CMK (cell line): ENCODE results near the gene GOLPH3.

Source experiments
- DNase-seq: peaks from one replicate; pipeline ENCODE4 v3.0.0-alpha.2; 2010; ENCODE audit warnings: low read depth

GOLPH3 gene

DNA sequence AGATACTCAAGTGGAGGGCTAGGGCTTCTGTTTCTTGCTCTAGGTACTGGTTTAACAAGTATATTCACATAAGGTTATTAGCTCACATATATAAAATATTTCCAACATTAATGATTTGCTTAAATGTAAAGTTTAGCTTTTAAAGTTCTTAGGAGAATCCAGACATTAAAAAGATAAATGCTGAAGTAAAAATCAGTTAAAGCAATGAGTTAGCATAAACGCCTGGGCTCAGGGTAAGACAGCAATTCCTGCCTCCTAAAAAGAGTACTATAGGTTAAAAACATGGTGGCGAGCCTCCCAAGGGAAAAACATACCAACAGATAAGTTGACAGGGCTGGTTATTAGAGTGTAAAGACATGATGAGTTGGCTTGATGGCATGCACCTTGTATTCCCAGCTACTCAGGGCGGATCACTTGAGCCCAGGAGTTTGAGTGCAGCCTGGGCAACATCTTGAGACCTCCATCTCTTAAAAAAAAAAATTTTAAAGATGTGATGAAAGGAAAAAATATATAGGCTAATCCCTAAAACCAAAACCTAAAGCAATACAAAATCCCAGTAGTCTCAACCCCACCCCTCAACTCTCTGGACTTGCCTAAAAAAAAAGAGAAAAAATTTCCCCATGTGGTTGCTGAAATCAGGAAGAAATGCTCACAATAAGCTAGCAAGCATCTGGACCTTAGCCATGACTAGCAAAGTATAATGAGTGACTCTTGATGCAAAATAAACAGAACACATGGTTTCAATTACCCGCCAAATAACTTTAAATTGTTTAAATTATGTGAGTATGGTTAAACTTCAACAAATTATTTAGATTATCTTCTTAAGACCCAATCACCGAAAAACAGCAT, 3.6 kb downstream of the GOLPH3 start:
- DNase-seq: no peak

DNA sequence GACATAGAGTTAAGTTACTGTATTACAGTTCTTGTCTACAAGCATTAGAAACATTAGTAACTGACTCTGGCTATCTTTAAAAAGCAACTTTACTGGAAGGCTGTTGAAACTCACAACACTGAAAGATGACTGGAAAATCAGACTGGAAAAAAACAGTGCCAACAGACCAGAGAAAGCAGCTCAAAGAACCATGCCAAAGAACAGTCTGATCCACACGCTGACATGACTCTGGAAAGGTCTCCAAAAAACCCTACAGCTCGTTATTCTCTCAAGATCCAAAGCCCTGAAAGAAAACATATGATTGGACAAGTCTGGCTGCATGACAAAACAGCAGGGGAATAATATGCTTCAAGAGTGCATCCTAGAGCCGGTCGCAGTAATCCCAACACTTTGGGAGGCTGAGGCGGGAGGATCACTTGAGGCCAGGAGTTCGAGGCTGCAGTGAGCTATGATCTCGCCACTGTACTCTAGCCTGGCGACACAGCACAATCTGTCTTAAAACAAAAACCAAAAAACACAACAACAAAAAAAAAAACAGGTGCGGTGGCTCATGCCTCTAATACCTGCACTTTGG, 5.6 kb downstream of the GOLPH3 start:
- DNase-seq: no peak

DNA sequence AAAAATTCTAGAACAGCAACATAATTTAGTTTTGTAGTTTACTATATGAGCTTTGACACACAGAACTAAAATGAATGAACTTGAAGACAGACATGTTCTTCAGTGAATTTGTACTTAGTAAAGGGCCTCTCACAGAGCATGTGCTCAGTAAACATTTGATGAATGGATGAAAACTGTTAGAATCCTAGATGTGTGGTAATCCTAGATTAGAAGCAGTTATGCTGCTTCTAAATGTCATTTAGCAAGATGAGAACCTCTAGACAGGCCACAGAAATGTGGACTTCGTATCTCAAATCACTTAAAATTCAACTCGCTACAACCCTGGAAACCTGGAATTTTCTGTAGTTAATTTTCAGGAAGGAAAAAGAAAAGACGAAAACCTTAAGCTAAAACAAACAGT, 8.5 kb downstream of the GOLPH3 start:
- DNase-seq: no peak

DNA sequence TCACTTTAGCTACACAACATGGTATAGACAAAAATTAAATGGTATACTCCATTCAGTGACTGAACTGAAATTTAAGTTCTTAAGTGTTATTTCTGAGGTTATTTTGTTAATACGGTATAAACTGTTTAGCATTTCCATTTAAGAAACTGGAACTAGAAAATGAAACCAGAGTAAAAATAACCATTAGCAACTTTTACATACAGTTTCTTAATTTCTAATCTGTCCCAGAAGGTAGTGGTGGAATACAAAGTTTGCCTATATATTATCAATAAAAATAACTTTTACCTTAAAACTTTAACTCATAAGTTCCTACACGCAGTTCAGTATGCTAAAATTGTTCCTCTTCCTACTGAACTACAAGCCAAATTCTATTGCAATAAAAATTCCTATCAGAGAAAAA, 10.3 kb downstream of the GOLPH3 start:
- no peak for DNase-seq

DNA sequence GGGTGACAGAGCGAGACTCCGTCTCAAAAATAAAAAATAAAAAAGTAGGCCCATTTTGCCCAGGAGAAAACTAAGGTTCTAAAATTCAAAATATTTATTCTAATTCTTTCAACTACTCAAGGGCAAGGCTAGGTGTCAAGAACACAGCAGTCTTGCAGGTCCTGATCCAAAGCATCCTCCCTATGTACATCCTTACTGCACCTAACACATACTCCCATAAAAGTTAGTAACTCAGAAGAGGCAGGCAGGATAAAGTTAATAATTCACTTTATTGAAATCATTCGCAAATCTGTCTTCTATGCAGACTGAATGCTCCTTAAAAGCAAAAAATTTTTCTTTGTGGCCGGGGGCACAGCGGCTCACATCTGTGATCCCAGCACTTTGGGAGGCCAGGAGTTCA, 11.1 kb downstream of the GOLPH3 start:
- no peak for DNase-seq

DNA sequence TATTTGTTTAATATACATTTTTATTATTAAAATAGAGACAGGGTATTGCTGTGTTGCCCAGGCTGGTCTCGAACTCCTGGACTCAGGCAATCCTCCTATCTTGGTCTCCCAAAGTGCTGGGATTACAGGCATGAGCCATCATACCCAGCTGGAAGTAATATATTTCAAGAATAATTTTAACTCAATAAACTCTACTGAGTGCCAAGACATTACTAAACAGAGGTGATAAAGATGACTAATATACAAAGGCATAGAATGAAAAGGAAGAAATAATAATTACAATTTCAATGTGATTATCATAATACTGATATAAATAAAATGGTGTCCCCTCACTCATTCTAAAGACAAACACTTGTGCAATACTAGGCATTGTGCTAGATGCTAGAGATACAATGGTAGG, 13.9 kb downstream of the GOLPH3 start:
- no peak for DNase-seq

DNA sequence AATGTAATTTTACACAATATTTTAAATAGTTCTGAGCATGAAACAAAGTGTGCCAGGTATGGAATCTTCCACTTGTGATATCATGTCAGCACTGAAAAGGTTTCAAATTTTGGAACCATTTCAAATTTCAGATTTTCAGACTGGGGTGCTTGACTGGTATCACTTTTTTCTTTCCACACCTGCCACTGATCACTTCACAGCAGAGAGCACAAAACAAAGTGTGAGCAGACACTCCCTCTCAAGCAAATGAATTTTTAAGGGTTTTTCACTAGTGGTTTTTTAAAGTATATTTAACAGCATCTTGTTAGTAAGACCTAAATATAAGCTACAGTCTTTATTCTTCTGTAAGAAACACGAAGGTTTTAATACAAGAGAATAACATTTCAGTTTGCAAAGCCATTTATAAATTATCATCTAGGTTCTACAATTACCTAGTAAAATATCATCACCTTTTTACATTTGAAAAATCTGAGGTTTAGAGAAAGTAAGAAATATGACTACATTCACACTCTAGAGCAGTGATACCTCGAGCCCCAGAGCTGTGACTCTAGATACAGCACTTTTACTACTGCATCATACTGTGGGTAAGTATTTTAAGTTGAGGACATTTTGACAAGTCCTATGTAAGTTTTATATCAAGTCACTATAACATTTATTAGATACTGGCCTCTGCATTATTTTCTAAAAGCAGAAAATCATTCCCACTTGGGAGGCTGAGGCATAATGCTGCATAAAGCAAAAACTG, 14.6 kb downstream of the GOLPH3 start:
- no peak for DNase-seq

DNA sequence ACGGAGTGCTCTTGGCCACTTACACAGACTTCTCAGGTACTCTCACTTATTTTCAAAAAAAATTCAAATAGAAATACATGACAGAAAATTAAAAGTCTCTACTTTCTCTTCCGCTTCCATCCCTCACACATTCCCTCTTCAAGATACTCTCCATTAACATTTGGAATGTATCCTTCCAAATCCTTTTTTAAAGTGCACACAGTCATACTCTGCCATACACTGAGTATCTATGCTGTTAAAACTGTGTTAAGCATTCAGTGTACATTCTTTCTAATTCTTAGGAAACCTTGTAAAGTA, 15.5 kb downstream of the GOLPH3 start:
- no peak for DNase-seq

DNA sequence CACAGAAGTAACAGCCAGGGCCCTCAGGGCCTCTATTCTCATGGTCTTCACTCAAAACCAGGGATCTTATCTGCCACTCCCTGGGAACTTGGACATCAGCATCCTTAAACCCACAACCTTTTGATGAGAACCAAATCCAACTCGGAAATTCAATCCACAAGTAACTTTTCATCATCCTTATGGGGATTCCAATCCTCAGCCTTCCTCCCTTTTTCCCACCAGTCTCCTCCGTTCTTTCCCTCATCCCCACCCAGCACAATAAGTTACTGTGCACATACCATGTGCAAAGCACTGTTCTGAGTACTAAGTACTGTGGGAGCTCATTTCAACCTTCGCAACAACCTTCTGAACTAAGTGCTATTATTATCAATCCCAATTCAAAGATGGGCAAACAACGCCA, 17.0 kb downstream of the GOLPH3 start:
- DNase-seq: no peak

DNA sequence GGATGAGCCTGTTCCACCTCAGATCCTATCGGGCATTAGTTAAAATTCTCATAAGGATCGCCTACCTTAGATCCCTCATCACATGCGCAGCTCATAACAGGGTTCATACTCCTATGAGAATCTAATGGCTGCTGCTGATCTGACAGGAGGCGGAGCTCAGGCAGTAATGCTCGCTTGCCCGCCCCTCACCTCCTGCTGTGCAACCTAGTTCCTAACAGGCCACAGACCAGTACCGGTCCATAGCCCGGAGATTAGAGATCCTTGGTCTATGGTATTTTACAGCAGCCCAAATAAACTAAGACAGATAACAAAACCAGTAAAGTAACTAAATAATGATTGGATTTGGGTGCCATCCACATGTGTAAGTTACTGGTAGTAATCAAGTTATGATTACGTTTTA, 17.5 kb downstream of the GOLPH3 start:
- no peak for DNase-seq

DNA sequence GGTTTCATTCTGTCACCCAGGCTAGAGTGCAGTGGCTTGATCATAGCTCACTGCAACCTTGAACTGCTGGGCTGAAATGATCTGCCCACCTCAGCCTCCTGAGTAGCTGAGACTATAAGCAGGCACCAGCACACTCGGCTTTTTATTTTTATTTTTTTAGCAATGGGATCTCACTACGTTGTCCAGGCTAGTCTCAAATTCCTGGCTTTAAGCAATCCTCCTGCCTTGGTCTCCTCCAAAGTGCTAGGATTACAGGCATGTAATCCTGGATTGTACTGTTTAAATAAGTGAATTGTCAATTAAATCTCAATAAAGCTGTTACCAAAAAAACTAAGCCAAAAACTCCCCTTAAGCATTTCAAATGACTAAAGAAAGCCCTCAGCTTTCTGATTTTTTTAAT, 18.9 kb downstream of the GOLPH3 start:
- DNase-seq: no peak

DNA sequence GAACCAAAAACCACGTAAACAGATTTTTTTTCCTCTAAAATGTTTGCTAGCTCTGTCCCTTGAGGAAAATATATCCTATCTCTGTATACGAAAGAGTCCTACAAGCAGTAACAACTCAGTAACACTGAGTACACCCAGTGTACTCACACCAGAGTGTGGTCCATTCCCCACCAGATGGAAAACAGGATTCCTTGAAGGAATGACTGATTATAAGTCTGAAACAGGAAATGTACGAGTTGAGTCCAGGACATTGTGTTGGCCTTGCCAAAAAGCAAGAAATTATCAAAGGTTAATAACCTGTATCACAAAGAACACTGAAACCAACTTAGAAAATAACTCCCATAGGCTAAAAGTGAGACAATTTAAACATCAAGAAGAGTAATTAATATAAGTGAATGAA, 20.4 kb downstream of the GOLPH3 start:
- no peak for DNase-seq

DNA sequence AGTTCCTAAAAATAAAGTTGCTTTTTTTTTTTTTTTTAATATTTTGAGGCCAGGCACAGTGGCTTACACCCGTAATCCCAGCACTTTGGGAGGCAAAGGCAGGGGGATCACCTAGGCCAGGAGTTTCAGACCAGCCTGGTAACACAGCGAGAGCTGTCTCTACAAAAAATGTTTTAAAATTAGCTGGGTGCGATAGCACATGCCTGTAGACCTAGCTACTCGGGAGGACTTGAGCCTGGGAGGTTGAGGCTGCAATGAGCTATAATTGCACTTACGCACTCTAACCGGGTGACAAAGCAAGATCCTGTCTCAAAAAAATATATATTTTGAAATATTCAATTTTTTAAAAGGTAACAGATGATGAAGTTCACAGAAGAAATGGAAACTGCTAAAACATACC, 22.9 kb downstream of the GOLPH3 start:
- no peak for DNase-seq

DNA sequence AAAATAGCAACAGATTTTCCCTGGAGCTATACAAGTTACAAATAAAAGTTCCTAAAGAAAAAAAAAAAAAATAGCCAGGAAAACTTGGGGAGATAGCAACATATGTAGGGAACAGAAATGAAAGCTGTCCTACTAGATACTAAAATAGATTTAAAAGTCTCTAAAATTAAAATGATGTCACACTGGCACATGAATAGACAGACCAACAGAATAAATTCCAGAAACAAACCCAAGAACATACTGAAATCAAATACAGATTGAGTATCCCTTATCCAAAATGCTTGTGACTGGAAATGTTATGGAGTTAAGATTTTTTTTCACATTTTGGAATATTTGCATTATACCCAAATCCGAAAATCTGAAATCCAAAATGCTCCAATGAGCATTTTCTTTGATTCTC, 23.8 kb downstream of the GOLPH3 start:
- DNase-seq: no peak

DNA sequence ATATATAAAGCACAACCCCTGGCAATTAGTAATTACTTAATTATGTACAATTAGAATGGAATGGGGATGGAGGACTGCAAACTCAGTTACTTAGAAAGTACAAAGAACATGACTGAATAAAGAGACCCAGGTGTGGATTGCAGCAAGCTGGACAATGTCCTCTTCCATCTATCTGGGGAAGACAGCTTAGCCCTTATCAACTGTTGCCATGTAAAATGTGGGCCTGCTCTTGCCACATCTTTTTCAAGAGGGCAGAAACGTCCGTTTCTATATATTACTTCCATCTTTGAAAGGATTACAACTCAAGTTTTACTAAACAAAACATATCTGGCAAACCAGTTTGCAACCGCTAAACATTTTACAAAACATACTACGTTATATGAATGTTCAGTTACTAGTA, 26.2 kb downstream of the GOLPH3 start:
- no peak for DNase-seq

DNA sequence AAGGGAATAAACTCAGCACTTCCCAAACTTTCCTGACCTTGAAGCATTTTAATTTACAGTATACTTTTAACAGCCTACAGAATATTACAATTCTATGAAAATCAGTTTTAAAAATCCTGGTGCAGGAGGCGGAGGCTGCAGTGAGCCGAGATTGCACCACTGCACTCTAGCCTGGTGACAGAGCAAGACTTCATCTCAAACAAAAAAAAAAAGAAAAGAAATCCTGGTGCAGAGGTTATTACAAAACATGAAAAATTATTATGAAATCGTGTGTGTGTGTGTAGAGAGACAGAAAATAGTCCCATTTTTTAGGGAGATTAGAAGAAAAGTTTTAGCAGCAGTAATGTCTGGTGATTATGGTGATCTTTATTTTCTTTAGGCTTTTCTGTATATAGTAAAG, 26.9 kb downstream of the GOLPH3 start:
- DNase-seq: no peak

DNA sequence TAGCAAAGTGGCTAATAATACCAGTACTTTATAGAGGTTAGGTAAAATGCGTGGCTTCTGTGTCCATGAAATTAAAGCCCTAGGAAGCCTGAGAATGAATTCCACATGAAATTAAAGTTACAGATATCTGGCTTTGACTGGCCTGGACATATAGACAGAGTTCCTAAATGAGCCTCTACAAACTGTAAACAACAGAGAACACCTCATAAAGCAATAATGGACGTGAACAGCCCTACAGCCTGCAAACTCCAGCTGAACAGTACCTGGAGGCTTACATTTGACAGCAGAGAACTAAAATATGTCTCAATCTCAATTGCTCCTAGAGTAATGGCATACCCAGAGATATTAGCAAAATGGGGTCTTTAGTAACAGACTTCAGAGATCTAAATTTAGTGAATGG, 28.7 kb downstream of the GOLPH3 start:
- no peak for DNase-seq

DNA sequence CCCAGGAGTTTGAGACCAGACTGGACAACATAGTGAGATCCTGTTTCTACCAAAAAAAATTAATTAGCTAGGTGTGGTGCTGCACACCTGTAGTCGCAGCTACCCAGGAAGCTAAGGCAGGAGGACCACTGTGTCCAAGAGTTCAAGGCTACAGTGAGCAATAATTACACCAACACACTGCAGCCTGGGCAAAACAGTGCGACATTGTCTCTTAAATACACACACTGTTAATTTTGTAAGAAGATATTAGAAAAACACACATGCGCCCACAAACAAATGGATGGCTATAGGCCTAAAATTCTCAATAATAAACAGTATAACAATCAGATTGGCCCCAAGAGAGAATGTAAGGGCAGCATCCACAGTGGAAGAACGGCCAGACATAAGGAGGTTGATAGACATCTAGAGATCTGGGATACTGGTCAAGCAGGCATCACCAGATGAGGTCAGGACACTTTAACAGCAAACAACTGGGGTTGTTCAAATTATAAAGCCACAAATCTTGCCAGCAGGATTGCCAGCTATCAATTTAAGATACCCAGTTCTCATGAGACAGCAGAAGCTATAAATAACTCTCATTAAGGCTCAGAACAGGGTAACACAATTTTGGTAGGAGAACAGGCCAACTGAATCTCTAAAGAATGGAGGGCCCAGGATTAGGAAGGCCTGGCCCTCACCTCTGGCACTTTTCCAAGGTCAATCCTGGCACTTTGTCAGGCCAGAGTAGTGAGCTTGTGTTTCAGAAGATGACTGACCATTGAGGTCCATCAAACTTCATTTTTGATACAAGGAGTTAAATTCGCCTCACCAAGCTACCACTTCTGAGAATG, 29.5 kb downstream of the GOLPH3 start:
- DNase-seq: no peak

DNA sequence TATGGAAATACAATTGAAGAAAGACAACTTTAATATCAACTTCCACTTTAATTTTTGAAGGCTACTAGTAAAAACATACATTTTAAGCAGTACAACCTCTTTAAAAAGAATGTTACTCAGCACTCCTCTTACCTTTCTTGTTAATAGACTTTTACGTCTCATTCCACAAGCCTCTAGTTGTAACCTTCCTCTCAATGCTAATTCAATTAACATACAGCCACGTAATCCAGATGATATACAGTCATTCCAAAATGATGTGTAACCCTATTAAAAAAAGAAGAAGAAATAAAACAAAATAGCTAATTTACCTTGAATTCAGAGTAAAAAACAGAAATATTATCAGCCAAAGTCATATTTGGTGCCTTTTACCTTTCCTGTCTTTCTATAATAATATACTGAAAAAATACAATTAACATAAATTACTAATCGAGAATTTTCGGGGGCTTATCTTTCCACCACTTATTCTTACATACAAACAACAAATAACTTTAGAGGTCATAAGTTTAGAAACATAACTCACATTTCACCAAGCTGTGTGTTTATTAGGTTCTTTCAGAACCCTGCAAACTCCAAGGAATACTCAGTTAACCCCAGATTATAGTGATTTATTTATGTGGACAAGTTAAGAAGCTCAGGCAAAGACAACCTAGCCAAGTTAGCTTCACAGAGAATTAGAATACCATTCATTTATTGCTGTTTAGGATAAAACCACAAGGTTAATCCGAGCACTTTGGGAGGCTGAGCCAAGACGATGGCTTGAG, 30.3 kb downstream of the GOLPH3 start:
- no peak for DNase-seq

DNA sequence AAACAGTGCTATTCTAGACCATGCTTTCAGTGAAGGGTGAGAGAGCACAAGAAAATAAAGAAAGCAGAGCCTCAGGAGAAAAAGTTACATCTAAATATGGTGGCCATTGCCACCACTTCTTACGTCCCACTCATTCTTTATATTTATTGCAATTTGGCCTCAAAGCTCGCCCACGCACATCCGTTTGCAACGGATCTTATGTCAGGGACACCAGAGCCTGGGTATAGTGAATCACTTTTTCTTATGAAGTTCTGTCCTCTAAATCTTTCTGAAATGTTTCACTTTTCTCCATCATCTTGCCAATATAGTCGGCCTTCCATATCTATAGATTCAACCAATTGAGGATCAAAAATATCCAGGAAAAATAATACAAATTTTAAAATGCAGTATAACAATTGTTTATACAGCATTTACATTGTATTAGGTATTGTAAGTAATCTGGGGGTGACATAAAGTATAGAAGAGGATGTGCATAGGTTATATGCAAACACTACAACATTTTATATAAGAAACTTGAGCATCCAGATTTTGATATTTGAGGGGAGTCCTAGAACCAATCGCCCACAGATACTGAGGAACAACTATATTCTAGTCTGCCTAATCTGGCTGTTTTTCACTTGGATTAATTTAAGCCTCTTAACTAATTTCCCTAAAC, 35.2 kb downstream of the GOLPH3 start:
- no peak for DNase-seq

DNA sequence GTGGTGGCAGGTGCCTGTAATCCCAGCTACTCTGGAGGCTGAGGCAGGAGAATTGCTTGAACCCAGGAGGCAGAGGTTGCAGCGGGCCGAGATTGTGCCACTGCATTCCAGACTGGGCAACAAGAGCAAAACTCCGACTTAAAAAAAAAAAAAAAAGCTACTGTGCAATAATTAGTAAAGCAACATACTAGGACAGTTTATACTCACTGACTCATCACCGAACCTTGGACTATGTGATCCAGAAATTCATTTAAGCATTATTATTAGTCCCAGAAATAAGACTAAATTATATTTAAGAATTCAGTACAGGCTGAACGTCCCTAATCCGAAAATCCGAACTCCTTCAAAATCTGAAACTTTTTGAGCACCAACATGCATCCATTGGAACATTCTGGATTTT, 37.8 kb downstream of the GOLPH3 start:
- DNase-seq: no peak
